SK-N-SH (cell line): ENCODE results near the gene PPP1R11. TPM values are rescaled to one million over a fixed set of nuclear protein-coding genes. Genes with fewer than 3 reads are reported as not detected.

Experiments
- CTCF ChIA-PET: fragments of 300-600, 350-600 bp; formaldehyde crosslinking; extraction: SDS; loops from one replicate; lab custom pipeline; 2021; lab: Yijun Ruan, JAX
- POLR2A ChIA-PET: fragments of 350-600 bp; sonication (Branson Sonifier 250); formaldehyde crosslinking; extraction: SDS; loops from one replicate; lab custom pipeline; 2020; ENCODE audit warnings: antibody characterized with exemption, inconsistent platforms; lab: Yijun Ruan, JAX
- DNase-seq: peaks from one replicate; pipeline ENCODE4 v3.0.0; 2012
- H2AFZ ChIP-seq: fragments of 200-600 bp; sonication (generic); 2 replicates; pipeline ENCODE4 v1.8.1; 2016; ENCODE audit warnings: antibody characterized with exemption, mild to moderate bottlenecking, low read depth
- H3F3A ChIP-seq: fragments of 200-600 bp; sonication (generic); replicated peaks from 2 replicates; pipeline ENCODE3; 2016; ENCODE audit warnings: antibody characterized with exemption, mild to moderate bottlenecking; ENCODE audit not compliant: insufficient read depth
- H3K27ac ChIP-seq, 2 experiments: fragments of 200-500 bp in 1 of 2; fragments of 200-600 bp in 1 of 2; sonication (Bioruptor generic) in 1 of 2; sonication (generic), shearing (Covaris generic) in 1 of 2; 2 replicates each; pipeline versions ENCODE4 v1.5.1 to v1.6.1; 2014 to 2016; ENCODE audit warnings: low read depth in 2 of 2, inconsistent platforms in 1 of 2, low read length in 1 of 2, mild to moderate bottlenecking in 1 of 2, mixed read lengths in 1 of 2
- H3K27me3 ChIP-seq: fragments of 200-600 bp; sonication (generic), shearing (Covaris generic); 2 replicates; pipeline ENCODE4 v1.6.1; 2016; ENCODE audit warnings: mixed run types; ENCODE audit not compliant: insufficient read depth
- H3K36me3 ChIP-seq, 2 experiments: fragments of 200-500 bp in 1 of 2; fragments of 200-600 bp in 1 of 2; sonication (Bioruptor generic) in 1 of 2; sonication (generic) in 1 of 2; replicated peaks in 1 of 2; 2 replicates each; pipeline versions ENCODE3 to v1.5.1; 2014 to 2016; ENCODE audit warnings: low read length in 1 of 2, mild to moderate bottlenecking in 1 of 2; ENCODE audit not compliant: insufficient read depth in 2 of 2, control insufficient read depth in 1 of 2
- H3K4me1 ChIP-seq, 2 experiments: fragments of 200-500 bp in 1 of 2; fragments of 200-600 bp in 1 of 2; sonication (Bioruptor generic) in 1 of 2; sonication (generic), shearing (Covaris generic) in 1 of 2; 2 replicates each; pipeline versions ENCODE4 v1.5.1 to v1.6.1; 2014 to 2016; ENCODE audit warnings: low read depth in 1 of 2, low read length in 1 of 2, mixed run types in 1 of 2; ENCODE audit not compliant: insufficient read depth in 2 of 2, control insufficient read depth in 1 of 2
- H3K4me2 ChIP-seq: fragments of 200-600 bp; sonication (generic), shearing (Covaris generic); 2 replicates; pipeline ENCODE4 v1.6.1; 2017; ENCODE audit warnings: mixed run types
- H3K4me3 ChIP-seq, 2 experiments: fragments of 200-500 bp in 1 of 2; fragments of 200-600 bp in 1 of 2; sonication (Bioruptor generic) in 1 of 2; sonication (generic), shearing (Covaris generic) in 1 of 2; 2 replicates each; pipeline versions ENCODE4 v1.5.1 to v1.8.1; 2014 to 2016; ENCODE audit warnings: low read depth in 2 of 2, inconsistent platforms in 1 of 2, low read length in 1 of 2, mild to moderate bottlenecking in 1 of 2, mixed read lengths in 1 of 2, moderate library complexity in 1 of 2
- H3K79me2 ChIP-seq: fragments of 200-600 bp; sonication (generic); 2 replicates; pipeline ENCODE4 v1.8.1; 2017; ENCODE audit warnings: mild to moderate bottlenecking; ENCODE audit not compliant: insufficient read depth
- H3K9ac ChIP-seq: fragments of 200-600 bp; sonication (generic); 2 replicates; pipeline ENCODE4 v1.6.1; 2017; ENCODE audit warnings: mixed run types
- H3K9me2 ChIP-seq: fragments of 200-600 bp; sonication (generic); 2 replicates; pipeline ENCODE4 v1.6.1; 2017; ENCODE audit warnings: mixed run types
- H3K9me3 ChIP-seq: fragments of 200-600 bp; sonication (generic); 2 replicates; pipeline ENCODE4 v1.6.1; 2017; ENCODE audit warnings: mixed run types, mild to moderate bottlenecking, moderate library complexity
- H4K20me1 ChIP-seq: fragments of 200-600 bp; sonication (generic); 2 replicates; pipeline ENCODE4 v1.6.1; 2017; ENCODE audit warnings: mild to moderate bottlenecking, mixed run types; ENCODE audit not compliant: insufficient read depth
- CHD2 ChIP-seq: fragments of 150-350 bp; IDR thresholded peaks from 2 replicates; pipeline ENCODE4 v1.6.1; 2018; ENCODE audit warnings: low read length; ENCODE audit not compliant: partially characterized antibody
- CTCF ChIP-seq: fragments of 200-600 bp; sonication (generic); IDR thresholded peaks from 2 replicates; pipeline ENCODE4 v1.6.1; 2017; ENCODE audit warnings: antibody characterized with exemption, mild to moderate bottlenecking, moderate library complexity
- ELF1 ChIP-seq: IDR thresholded peaks from 2 replicates; pipeline ENCODE4 v1.4.0; 2012
- EP300 ChIP-seq, 2 experiments: IDR thresholded peaks; 2 replicates each; pipeline versions ENCODE4 v1.4.0 to v1.6.1; 2012; ENCODE audit warnings: borderline replicate concordance in 1 of 2, low read depth in 1 of 2, low read length in 1 of 2
- GABPA ChIP-seq: IDR thresholded peaks from 2 replicates; pipeline ENCODE4 v1.4.0; 2012; ENCODE audit warnings: low read depth, mild to moderate bottlenecking
- IRF3 ChIP-seq: fragments of 150-350 bp; IDR thresholded peaks from 2 replicates; pipeline ENCODE4 v1.6.1; 2016; ENCODE audit warnings: mild to moderate bottlenecking, low read depth, low read length
- MEF2A ChIP-seq: IDR thresholded peaks from 2 replicates; pipeline ENCODE4 v1.4.0; 2012; ENCODE audit warnings: low read depth, borderline replicate concordance
- MXI1 ChIP-seq: IDR thresholded peaks from 2 replicates; pipeline ENCODE4 v1.6.1; 2012; ENCODE audit warnings: mild to moderate bottlenecking, low read depth, low read length, improper control_type of control experiment
- NFIC ChIP-seq: IDR thresholded peaks from 2 replicates; pipeline ENCODE4 v1.4.0; 2012; ENCODE audit warnings: borderline replicate concordance
- PBX3 ChIP-seq: IDR thresholded peaks from 2 replicates; pipeline ENCODE4; 2012
- POLR2AphosphoS5 ChIP-seq: IDR thresholded peaks from 2 replicates; pipeline ENCODE4 v1.6.1; 2012; ENCODE audit warnings: low read depth, low read length
- RAD21 ChIP-seq: IDR thresholded peaks from 2 replicates; pipeline ENCODE4 v1.6.1; 2012; ENCODE audit warnings: mild to moderate bottlenecking, low read length
- RFX5 ChIP-seq: IDR thresholded peaks from 2 replicates; pipeline ENCODE4 v1.6.1; 2012; ENCODE audit warnings: mild to moderate bottlenecking, improper control_type of control experiment, low read length
- SMC3 ChIP-seq: IDR thresholded peaks from 2 replicates; pipeline ENCODE4 v1.6.1; 2012; ENCODE audit warnings: low read depth, low read length, improper control_type of control experiment
- YY1 ChIP-seq: IDR thresholded peaks from 2 replicates; pipeline ENCODE4 v1.4.0; 2012; ENCODE audit warnings: low read depth, mild to moderate bottlenecking
- WGBS: methylation state at CpG from one replicate; pipeline ENCODE4 v1.1.6; 2017; ENCODE audit warnings: low lambda C conversion rate; 5-methylcytosine and 5-hydroxymethylcytosine counted together
- polyA plus RNA-seq, 3 experiments: library from polyadenylated mRNA; depleted of rRNA; stranded (reverse); fragments of >200 nt; gene quantifications; 2 replicates each; pipeline ENCODE4 v1.2.3, GENCODE V29; 2012
- TF ChIP-seq, protein P1 (sequence below): IDR thresholded peaks from 2 replicates; pipeline ENCODE4 v1.6.1; 2012; ENCODE audit warnings: mild to moderate bottlenecking, low read depth, low read length, moderate library complexity
- TF ChIP-seq, protein P2 (sequence below): IDR thresholded peaks from 2 replicates; pipeline ENCODE4 v1.4.0; 2012; ENCODE audit warnings: low read depth, borderline replicate concordance
- TF ChIP-seq, protein P3 (sequence below): fragments of 150-350 bp; IDR thresholded peaks from 2 replicates; pipeline ENCODE4 v1.6.1; 2017; ENCODE audit warnings: antibody characterized with exemption, low read length, low read depth, borderline replicate concordance

PPP1R11 gene
- polyA plus RNA-seq, 1 of the 3 experiments (the other 2 are of a cell fraction), result 46.8 TPM

DNA sequence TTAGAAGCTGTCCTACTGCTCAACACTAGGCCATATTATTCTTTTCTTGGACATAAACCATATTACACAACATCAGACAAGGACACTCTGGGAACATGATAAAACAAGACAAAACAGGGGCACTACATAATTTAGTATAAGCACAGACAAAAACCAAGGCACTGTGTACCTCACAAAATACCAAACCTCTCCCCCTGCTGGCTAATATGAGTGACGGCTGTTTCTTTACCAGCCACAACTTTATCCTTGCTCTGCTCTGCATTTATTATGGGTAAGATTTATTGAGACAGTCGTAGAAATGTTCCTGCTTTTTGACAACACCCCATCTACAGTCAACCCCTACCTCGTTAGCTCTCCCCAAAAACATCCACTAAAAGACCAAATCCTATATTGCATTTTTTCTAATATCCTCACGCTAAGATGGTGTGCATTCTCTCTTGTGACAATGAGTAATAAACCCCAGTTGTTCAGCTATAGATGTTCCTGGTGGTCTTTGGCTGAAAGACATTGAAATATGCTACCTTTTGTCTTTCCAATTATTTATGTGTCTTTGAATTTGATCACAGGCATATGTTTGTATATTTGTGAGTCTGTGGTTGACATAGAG lies 29.7 kb upstream of the PPP1R11 start:
- H3K4me1 ChIP-seq, result no peaks in the 10 kb centered on the region
- H3K9ac ChIP-seq, result no peak overlapping the region
- no peaks in the 10 kb centered on the region for H3K9me3 ChIP-seq
- DNase-seq, result peak; percentile 30
- no peak overlapping the region for H3K4me2 ChIP-seq
- no peaks in the 10 kb centered on the region for H3K9me2 ChIP-seq
- ChIA-PET POLR2A (no interaction called here), CTCF (interaction anchor here (0.6 to 5.3 kb wide), 11 partner anchors 9 to 305 kb away, joined by 3 to 29 read pairs (median 4); no protein-coding TSS in a partner anchor)
- no peak overlapping the region for H3K27ac ChIP-seq
- peak; percentile 34; the same call in 1 of the 2 replicates for TF ChIP-seq SMC3
- TF ChIP-seq CTCF, result peak; percentile 58
- TF ChIP-seq, protein P1, sequence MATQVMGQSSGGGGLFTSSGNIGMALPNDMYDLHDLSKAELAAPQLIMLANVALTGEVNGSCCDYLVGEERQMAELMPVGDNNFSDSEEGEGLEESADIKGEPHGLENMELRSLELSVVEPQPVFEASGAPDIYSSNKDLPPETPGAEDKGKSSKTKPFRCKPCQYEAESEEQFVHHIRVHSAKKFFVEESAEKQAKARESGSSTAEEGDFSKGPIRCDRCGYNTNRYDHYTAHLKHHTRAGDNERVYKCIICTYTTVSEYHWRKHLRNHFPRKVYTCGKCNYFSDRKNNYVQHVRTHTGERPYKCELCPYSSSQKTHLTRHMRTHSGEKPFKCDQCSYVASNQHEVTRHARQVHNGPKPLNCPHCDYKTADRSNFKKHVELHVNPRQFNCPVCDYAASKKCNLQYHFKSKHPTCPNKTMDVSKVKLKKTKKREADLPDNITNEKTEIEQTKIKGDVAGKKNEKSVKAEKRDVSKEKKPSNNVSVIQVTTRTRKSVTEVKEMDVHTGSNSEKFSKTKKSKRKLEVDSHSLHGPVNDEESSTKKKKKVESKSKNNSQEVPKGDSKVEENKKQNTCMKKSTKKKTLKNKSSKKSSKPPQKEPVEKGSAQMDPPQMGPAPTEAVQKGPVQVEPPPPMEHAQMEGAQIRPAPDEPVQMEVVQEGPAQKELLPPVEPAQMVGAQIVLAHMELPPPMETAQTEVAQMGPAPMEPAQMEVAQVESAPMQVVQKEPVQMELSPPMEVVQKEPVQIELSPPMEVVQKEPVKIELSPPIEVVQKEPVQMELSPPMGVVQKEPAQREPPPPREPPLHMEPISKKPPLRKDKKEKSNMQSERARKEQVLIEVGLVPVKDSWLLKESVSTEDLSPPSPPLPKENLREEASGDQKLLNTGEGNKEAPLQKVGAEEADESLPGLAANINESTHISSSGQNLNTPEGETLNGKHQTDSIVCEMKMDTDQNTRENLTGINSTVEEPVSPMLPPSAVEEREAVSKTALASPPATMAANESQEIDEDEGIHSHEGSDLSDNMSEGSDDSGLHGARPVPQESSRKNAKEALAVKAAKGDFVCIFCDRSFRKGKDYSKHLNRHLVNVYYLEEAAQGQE, result no peak
- TF ChIP-seq RAD21, result peak; percentile 38
- TF ChIP-seq GABPA, result no peak
- H3K27me3 ChIP-seq, result no peaks in the 10 kb centered on the region
- no peaks in the 10 kb centered on the region for H4K20me1 ChIP-seq
- H3F3A ChIP-seq, result no peaks in the 10 kb centered on the region
- 52% methylated on average over 4 of the region's 4 CpGs for WGBS
- no peaks in the 10 kb centered on the region for H3K36me3 ChIP-seq
- no peak overlapping the region for H2AFZ ChIP-seq
- H3K4me3 ChIP-seq, result no peak overlapping the region; a peak in 1 of 4 replicates
- H3K79me2 ChIP-seq, result no peaks in the 10 kb centered on the region

GRCh38 chr6:30041221-30041620 lies 25.8 kb upstream of the PPP1R11 start:
- no peaks in the 10 kb centered on the region for H4K20me1 ChIP-seq
- H2AFZ ChIP-seq, result no peak overlapping the region
- CTCF ChIA-PET, result no interaction called here
- POLR2A ChIA-PET, result no interaction called here
- H3K27ac ChIP-seq, result no peak overlapping the region
- 92% methylated on average over 6 of the region's 6 CpGs for WGBS
- no peaks in the 10 kb centered on the region for H3K9me2 ChIP-seq
- no peaks in the 10 kb centered on the region for H3K36me3 ChIP-seq
- H3K4me1 ChIP-seq, result peaks cover 0 to 6% of the 10 kb centered on the region in 2 experiments; a peak in 1 of 4 replicates
- no peak overlapping the region for H3K4me2 ChIP-seq
- DNase-seq, result no peak
- no peaks in the 10 kb centered on the region for H3K9me3 ChIP-seq
- H3K79me2 ChIP-seq, result no peaks in the 10 kb centered on the region
- no peaks in the 10 kb centered on the region for H3F3A ChIP-seq
- no peak overlapping the region for H3K4me3 ChIP-seq
- H3K27me3 ChIP-seq, result no peaks in the 10 kb centered on the region
- H3K9ac ChIP-seq, result no peak overlapping the region
- TF ChIP-seq EP300 (IDR thresholded peaks at IDR 0.05; ENCODE audit: borderline replicate concordance in 1 of 2, low read depth in 1 of 2, low read length in 1 of 2), result no peak
- no peak for TF ChIP-seq MEF2A
- TF ChIP-seq, protein P2, sequence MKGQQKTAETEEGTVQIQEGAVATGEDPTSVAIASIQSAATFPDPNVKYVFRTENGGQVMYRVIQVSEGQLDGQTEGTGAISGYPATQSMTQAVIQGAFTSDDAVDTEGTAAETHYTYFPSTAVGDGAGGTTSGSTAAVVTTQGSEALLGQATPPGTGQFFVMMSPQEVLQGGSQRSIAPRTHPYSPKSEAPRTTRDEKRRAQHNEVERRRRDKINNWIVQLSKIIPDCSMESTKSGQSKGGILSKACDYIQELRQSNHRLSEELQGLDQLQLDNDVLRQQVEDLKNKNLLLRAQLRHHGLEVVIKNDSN, result no peak
- TF ChIP-seq POLR2AphosphoS5, result no peak
- TF ChIP-seq PBX3, result no peak
- TF ChIP-seq MXI1, result no peak
- TF ChIP-seq YY1, result no peak
- TF ChIP-seq CHD2, result no peak
- TF ChIP-seq RAD21, result no peak
- TF ChIP-seq, protein P3, sequence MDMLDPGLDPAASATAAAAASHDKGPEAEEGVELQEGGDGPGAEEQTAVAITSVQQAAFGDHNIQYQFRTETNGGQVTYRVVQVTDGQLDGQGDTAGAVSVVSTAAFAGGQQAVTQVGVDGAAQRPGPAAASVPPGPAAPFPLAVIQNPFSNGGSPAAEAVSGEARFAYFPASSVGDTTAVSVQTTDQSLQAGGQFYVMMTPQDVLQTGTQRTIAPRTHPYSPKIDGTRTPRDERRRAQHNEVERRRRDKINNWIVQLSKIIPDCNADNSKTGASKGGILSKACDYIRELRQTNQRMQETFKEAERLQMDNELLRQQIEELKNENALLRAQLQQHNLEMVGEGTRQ, result no peak
- no peak for TF ChIP-seq NFIC
- no peak for TF ChIP-seq RFX5
- no peak for TF ChIP-seq ELF1
- no peak for TF ChIP-seq IRF3
